Measurements from ENCODE around the gene ZNF444. TPM values are rescaled to one million over a fixed set of nuclear protein-coding genes. Genes with fewer than 3 reads are reported as not detected.
"Not testable (repeated sequence)": the region's sequence is repeated elsewhere in the genome, so short reads cannot be mapped to it uniquely, and the experiment has no call there.

The ZNF444 gene
- total and polyA plus RNA-seq, 10 donors: 17.0 to 35.1 (median 22.8) TPM

- no peak overlapping the region for H3K4me3 ChIP-seq
- intact Hi-C loops (cut with DNase I; ENCODE audit: low total_unique reads): no loop called here
- WGBS, 5 donors: 83 to 94% (median 89%) methylated on average over 12 of the region's 12 CpGs
Measured at GRCh38 chr19:56193981-56194640, 53.0 kb downstream of the ZNF444 start.

DNA sequence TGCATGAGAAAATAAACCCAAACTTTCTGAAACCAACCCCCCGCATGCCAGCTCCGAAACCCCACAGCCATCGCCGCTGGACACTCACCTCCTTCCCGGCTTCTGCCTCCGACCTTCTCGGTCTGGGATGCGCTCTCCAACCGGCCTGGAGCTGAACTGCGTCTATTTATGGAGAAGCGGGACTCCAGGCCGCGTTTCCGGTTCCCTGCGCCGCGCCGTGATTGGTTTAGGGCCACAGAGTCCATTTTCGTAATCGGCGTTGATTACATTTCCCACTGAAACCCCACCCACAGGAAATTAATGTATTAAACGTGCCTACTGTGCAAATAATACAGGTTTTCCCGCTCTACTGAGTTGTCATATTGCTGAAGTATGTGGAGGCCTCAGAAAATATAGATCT lies 56.6 kb downstream of the ZNF444 start, which contains the start of gene ZSCAN5B:
Gene ZSCAN5B (minus strand): TSS at position 138 of the 400 bp plus-strand sequence. CDS start 4,731 bp downstream, outside the sequence.
- peak; percentile 23 for DNase-seq
- H3K27ac ChIP-seq; H3K27me3 ChIP-seq (replicated peaks in 1 of 7); H3K4me1 ChIP-seq; intact Hi-C loops (cut with DNase I; ENCODE audit: low total_unique reads); H3K9me3 ChIP-seq; H3K36me3 ChIP-seq; H3K4me3 ChIP-seq: not testable (repeated sequence)
- 88 to 91% (median 89%) methylated on average over 21 to 23 of the region's 23 CpGs for WGBS, 5 donors

More at GRCh38 chr19:56193981-56194640, 53.0 kb downstream of the ZNF444 start:
- no peaks in the 10 kb centered on the region for H3K36me3 ChIP-seq
- no peaks in the 10 kb centered on the region for H3K27me3 ChIP-seq (replicated peaks in 1 of 7)
- TF ChIP-seq CTCF (IDR thresholded peaks at IDR 0.05 in 8 of 11, conservative IDR thresholded peaks at IDR 0.05 in 3 of 11): no peak
- TF ChIP-seq POLR2AphosphoS5 (IDR thresholded peaks at IDR 0.05): no peak
- no peak for TF ChIP-seq POLR2A (IDR thresholded peaks at IDR 0.05)
- no peak overlapping the region for H3K27ac ChIP-seq
- DNase-seq: no peak
- no peaks in the 10 kb centered on the region for H3K4me1 ChIP-seq
- no peaks in the 10 kb centered on the region for H3K9me3 ChIP-seq

DNA sequence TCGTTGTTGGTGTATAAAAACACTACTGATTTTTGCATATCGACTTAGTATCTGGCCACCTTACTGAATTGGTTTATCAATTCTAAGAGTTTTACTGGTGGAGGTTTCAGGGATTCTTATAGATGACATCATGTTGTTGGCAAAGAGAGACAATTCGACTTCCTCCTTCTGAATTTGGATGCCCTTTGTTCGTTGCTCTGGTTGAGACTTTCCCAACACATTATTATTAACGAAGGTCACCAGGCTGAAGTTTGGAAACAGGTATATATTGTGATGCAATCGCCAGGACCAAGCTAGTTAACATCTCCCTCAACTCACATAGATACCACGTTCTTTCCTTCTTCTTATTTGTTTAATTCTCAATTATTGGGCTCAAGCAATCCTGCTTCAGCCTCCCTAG lies 58.6 kb downstream of the ZNF444 start:
- intact Hi-C loops (cut with DNase I; ENCODE audit: low total_unique reads): no loop called here
- WGBS, 5 donors: 54 to 78% (median 67%) methylated on average over 7 of the region's 7 CpGs
- Histone ChIP-seq H3K9me3 (no peaks in the 10 kb centered on the region), H3K27ac (no peak overlapping the region), H3K4me3 (no peak overlapping the region), H3K36me3 (no peaks in the 10 kb centered on the region), H3K27me3 (replicated peaks in 1 of 7) (no peaks in the 10 kb centered on the region), H3K4me1 (no peaks in the 10 kb centered on the region)
- no peak for DNase-seq
- no peak for TF ChIP-seq POLR2AphosphoS5 (IDR thresholded peaks at IDR 0.05)
- TF ChIP-seq CTCF (IDR thresholded peaks at IDR 0.05 in 8 of 11, conservative IDR thresholded peaks at IDR 0.05 in 3 of 11): no peak
- no peak for TF ChIP-seq POLR2A (IDR thresholded peaks at IDR 0.05)

GRCh38 chr19:56201973-56202372 lies 60.9 kb downstream of the ZNF444 start, which contains the start of gene ZSCAN5C:
Gene ZSCAN5C (plus strand): TSS chr19:56202273. CDS start chr19:56205914, 3,641 bp downstream.
- intact Hi-C loops (cut with DNase I; ENCODE audit: low total_unique reads): no loop called here
- TF ChIP-seq CTCF (IDR thresholded peaks at IDR 0.05 in 8 of 11, conservative IDR thresholded peaks at IDR 0.05 in 3 of 11) (no peak), POLR2AphosphoS5 (IDR thresholded peaks at IDR 0.05) (no peak), POLR2A (IDR thresholded peaks at IDR 0.05) (no peak)
- no peak within 1 kb of the TSS for H3K27ac ChIP-seq
- 59 to 72% (median 71%) methylated on average over 3 of the region's 3 CpGs for WGBS, 5 donors
- DNase-seq: no peak
- no peaks in the 10 kb centered on the region for H3K9me3 ChIP-seq
- H3K4me3 ChIP-seq: no peak within 1 kb of the TSS
- no peaks in the 10 kb centered on the region for H3K4me1 ChIP-seq
- no peaks in the 10 kb centered on the region for H3K27me3 ChIP-seq (replicated peaks in 1 of 7)
- H3K36me3 ChIP-seq: no peaks in the 10 kb centered on the region

- H3K36me3 ChIP-seq; intact Hi-C loops (cut with DNase I; ENCODE audit: low total_unique reads); H3K27ac ChIP-seq; H3K27me3 ChIP-seq (replicated peaks in 1 of 7); H3K9me3 ChIP-seq; DNase-seq; H3K4me1 ChIP-seq; H3K4me3 ChIP-seq: not testable (repeated sequence)
- 61 to 79% (median 75%) methylated on average over 4 to 5 of the region's 5 CpGs for WGBS, 5 donors
Measured at GRCh38 chr19:56207581-56207980, 66.5 kb downstream of the ZNF444 start.
